Measurements from ENCODE around the gene PLXNA4. TPM values are rescaled to one million over a fixed set of nuclear protein-coding genes. Genes with fewer than 3 reads are reported as not detected.

The PLXNA4 gene
- polyA plus RNA-seq, 1 donor (not counting 4 experiments of a cell fraction or from before 2014, with no cell fraction given), result 0.01 TPM

DNA sequence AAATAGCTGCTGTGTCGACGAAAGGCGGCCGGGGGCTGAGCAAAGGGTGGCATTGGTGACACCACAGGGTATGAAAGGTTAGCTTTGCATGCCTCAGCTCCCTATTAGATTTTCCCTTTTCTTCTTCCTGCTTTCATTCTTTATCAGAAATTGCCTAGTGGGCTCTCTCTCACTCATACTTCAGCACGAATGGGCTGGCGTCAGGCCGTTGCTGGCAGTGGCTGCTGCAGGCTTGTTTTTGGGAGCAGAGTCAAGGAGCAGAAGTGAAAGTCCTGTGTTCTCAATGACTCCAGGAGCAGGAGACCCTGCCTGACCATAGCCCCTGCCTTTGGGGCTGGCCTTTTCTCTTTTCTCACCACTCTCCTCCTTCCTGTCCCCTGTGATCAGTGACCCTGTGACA, 318.0 kb downstream of the PLXNA4 start:
- peaks cover 8% of the 10 kb centered on the region for H3K4me1 ChIP-seq (ENCODE audit: control insufficient read depth, extremely low read depth, insufficient read depth, low read length)
- no peaks in the 10 kb centered on the region for H3K9me3 ChIP-seq (ENCODE audit: control insufficient read depth, low read depth, low read length)
- no peaks in the 10 kb centered on the region for H4K20me1 ChIP-seq (ENCODE audit: control insufficient read depth, extremely low read depth, insufficient read depth, low read length)
- no peaks in the 10 kb centered on the region for H3K79me2 ChIP-seq (ENCODE audit: control insufficient read depth, insufficient read depth, low read length)
- H3K4me3 ChIP-seq (ENCODE audit: control insufficient read depth in 2 of 3, extremely low read depth in 1 of 3, insufficient read depth in 2 of 3, low read depth in 1 of 3, low read length in 3 of 3), result no peak overlapping the region
- dilution Hi-C loops (cut with MboI; ENCODE audit: extremely low pct_ligation_motif_present, low sequenced_read_pairs), result no loop called here
- H3K27me3 ChIP-seq (ENCODE audit: control insufficient read depth, extremely low read depth, insufficient read depth, low read length), result peaks cover 30% of the 10 kb centered on the region
- DNase-seq (ENCODE audit: low read depth, low spot score) (no peak), FAIRE-seq (no peak)
- H3K36me3 ChIP-seq (ENCODE audit: control insufficient read depth in 2 of 2, extremely low read depth in 1 of 2, insufficient read depth in 2 of 2, low read length in 2 of 2), result no peaks in the 10 kb centered on the region
- no peak for TF ChIP-seq EZH2 (IDR thresholded peaks at IDR 0.05; ENCODE audit: low read length)
- TF ChIP-seq, protein P1, sequence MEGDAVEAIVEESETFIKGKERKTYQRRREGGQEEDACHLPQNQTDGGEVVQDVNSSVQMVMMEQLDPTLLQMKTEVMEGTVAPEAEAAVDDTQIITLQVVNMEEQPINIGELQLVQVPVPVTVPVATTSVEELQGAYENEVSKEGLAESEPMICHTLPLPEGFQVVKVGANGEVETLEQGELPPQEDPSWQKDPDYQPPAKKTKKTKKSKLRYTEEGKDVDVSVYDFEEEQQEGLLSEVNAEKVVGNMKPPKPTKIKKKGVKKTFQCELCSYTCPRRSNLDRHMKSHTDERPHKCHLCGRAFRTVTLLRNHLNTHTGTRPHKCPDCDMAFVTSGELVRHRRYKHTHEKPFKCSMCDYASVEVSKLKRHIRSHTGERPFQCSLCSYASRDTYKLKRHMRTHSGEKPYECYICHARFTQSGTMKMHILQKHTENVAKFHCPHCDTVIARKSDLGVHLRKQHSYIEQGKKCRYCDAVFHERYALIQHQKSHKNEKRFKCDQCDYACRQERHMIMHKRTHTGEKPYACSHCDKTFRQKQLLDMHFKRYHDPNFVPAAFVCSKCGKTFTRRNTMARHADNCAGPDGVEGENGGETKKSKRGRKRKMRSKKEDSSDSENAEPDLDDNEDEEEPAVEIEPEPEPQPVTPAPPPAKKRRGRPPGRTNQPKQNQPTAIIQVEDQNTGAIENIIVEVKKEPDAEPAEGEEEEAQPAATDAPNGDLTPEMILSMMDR (optimal IDR thresholded peaks at IDR 0.05 in 1 of 3, IDR thresholded peaks at IDR 0.05 in 1 of 3, conservative IDR thresholded peaks at IDR 0.05 in 1 of 3; ENCODE audit: extremely low read depth in 1 of 3, insufficient read depth in 2 of 3, low read length in 3 of 3), result no peak
- no peak overlapping the region for H3K27ac ChIP-seq (ENCODE audit: control insufficient read depth, insufficient read depth, low read length)
- H3K9ac ChIP-seq (ENCODE audit: control insufficient read depth, extremely low read depth, insufficient read depth, low read length), result no peak overlapping the region
- H3K9me1 ChIP-seq (ENCODE audit: control insufficient read depth, extremely low read depth, insufficient read depth, low read length), result no peaks in the 10 kb centered on the region
- no peak overlapping the region for H3K4me2 ChIP-seq (ENCODE audit: control insufficient read depth, extremely low read depth, insufficient read depth, low read depth, low read length)
- no peak overlapping the region for H2AFZ ChIP-seq (ENCODE audit: control insufficient read depth, low read length)

DNA sequence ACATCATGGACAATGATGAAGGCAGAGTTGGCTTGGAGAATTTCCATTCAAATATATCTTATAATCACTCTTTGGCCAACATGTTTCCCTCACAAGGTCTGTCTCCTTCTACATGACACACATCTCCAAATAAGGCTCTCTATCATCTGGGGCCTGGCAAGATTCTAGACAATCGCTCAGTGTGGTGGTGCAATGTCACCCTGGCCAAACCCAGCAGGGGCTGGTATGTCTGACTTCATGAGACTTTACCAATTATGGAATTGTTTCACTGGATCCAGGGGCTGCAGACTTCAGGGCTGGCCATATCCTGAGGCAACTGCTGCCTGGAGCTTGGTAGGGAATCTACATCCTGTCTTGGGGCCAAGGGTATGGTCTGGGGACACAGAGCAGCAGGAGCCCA, 319.0 kb downstream of the PLXNA4 start:
- Histone ChIP-seq H3K27me3 (ENCODE audit: control insufficient read depth, extremely low read depth, insufficient read depth, low read length) (peaks cover 20% of the 10 kb centered on the region), H2AFZ (ENCODE audit: control insufficient read depth, low read length) (no peak overlapping the region), H3K9ac (ENCODE audit: control insufficient read depth, extremely low read depth, insufficient read depth, low read length) (no peak overlapping the region), H3K4me2 (ENCODE audit: control insufficient read depth, extremely low read depth, insufficient read depth, low read depth, low read length) (no peak overlapping the region), H3K4me1 (ENCODE audit: control insufficient read depth, extremely low read depth, insufficient read depth, low read length) (peaks cover 8% of the 10 kb centered on the region), H3K9me3 (ENCODE audit: control insufficient read depth, low read depth, low read length) (no peaks in the 10 kb centered on the region), H4K20me1 (ENCODE audit: control insufficient read depth, extremely low read depth, insufficient read depth, low read length) (no peaks in the 10 kb centered on the region), H3K9me1 (ENCODE audit: control insufficient read depth, extremely low read depth, insufficient read depth, low read length) (no peaks in the 10 kb centered on the region), H3K4me3 (ENCODE audit: control insufficient read depth in 2 of 3, extremely low read depth in 1 of 3, insufficient read depth in 2 of 3, low read depth in 1 of 3, low read length in 3 of 3) (no peak overlapping the region), H3K79me2 (ENCODE audit: control insufficient read depth, insufficient read depth, low read length) (no peaks in the 10 kb centered on the region), H3K36me3 (ENCODE audit: control insufficient read depth in 2 of 2, extremely low read depth in 1 of 2, insufficient read depth in 2 of 2, low read length in 2 of 2) (no peaks in the 10 kb centered on the region), H3K27ac (ENCODE audit: control insufficient read depth, insufficient read depth, low read length) (no peak overlapping the region)
- no peak for TF ChIP-seq EZH2 (IDR thresholded peaks at IDR 0.05; ENCODE audit: low read length)
- TF ChIP-seq, protein P1 (optimal IDR thresholded peaks at IDR 0.05 in 1 of 3, IDR thresholded peaks at IDR 0.05 in 1 of 3, conservative IDR thresholded peaks at IDR 0.05 in 1 of 3; ENCODE audit: extremely low read depth in 1 of 3, insufficient read depth in 2 of 3, low read length in 3 of 3), result no peak
- DNase-seq (ENCODE audit: low read depth, low spot score), result no peak
- dilution Hi-C loops (cut with MboI; ENCODE audit: extremely low pct_ligation_motif_present, low sequenced_read_pairs), result no loop called here
- FAIRE-seq, result no peak

All from keratinocyte (primary cell).